GM12874 (cell line): Measurements from ENCODE around the gene SST.

Experiments
- CTCF ChIP-seq: IDR thresholded peaks from 2 replicates; pipeline ENCODE4 v1.5.1; 2011; ENCODE audit warnings: low read depth, mild to moderate bottlenecking, control low read depth, low read length, moderate library complexity; ENCODE audit not compliant: insufficient read depth

SST gene

GRCh38 chr3:187626581-187626980 lies 43.6 kb downstream of the SST start:
- no peak for TF ChIP-seq CTCF

GRCh38 chr3:187624588-187624987 lies 45.6 kb downstream of the SST start:
- TF ChIP-seq CTCF, result no peak

GRCh38 chr3:187623285-187623814 lies 46.8 kb downstream of the SST start:
- no peak for TF ChIP-seq CTCF

GRCh38 chr3:187621881-187622280 lies 48.3 kb downstream of the SST start:
- TF ChIP-seq CTCF, result no peak

- no peak for TF ChIP-seq CTCF
Observed at GRCh38 chr3:187619461-187619860, 50.7 kb downstream of the SST start.
